ENCODE results near the gene STK32B.

The STK32B gene

GRCh38 chr4:5473125-5473524 is 421.8 kb downstream of the STK32B start:
- H2AFZ ChIP-seq (ENCODE audit: low read length): no peak overlapping the region
- no peaks in the 10 kb centered on the region for H3F3A ChIP-seq (ENCODE audit: low read depth)
- TF ChIP-seq EZH2phosphoT487 (IDR thresholded peaks at IDR 0.05; ENCODE audit: borderline replicate concordance) (no peak), CTCF (conservative IDR thresholded peaks at IDR 0.05; ENCODE audit: low read length) (no peak)

GRCh38 chr4:5474756-5475155 is 423.5 kb downstream of the STK32B start:
- no peak overlapping the region for H2AFZ ChIP-seq (ENCODE audit: low read length)
- no peaks in the 10 kb centered on the region for H4K20me1 ChIP-seq (ENCODE audit: insufficient read depth, low read length, poor library complexity, severe bottlenecking)
- H3K9me3 ChIP-seq (ENCODE audit: insufficient read depth, low read depth, low read length): no peaks in the 10 kb centered on the region; the same call in 1 of the 2 replicates
- H3F3A ChIP-seq (ENCODE audit: low read depth): no peaks in the 10 kb centered on the region
- H3K79me2 ChIP-seq (ENCODE audit: insufficient read depth, low read length): no peaks in the 10 kb centered on the region
- no peaks in the 10 kb centered on the region for H3K4me1 ChIP-seq (ENCODE audit: insufficient read depth, low read length, poor library complexity, severe bottlenecking)
- H3K36me3 ChIP-seq (ENCODE audit: insufficient read depth, low read length): no peaks in the 10 kb centered on the region
- no peak overlapping the region for H3K9ac ChIP-seq (ENCODE audit: low read depth, low read length, poor library complexity, severe bottlenecking)
- H3K4me2 ChIP-seq (ENCODE audit: low read depth, low read length, poor library complexity, severe bottlenecking): no peak overlapping the region
- TF ChIP-seq EZH2phosphoT487 (IDR thresholded peaks at IDR 0.05; ENCODE audit: borderline replicate concordance) (no peak), CTCF (conservative IDR thresholded peaks at IDR 0.05; ENCODE audit: low read length) (no peak)
- no peaks in the 10 kb centered on the region for H3K9me2 ChIP-seq (replicated peaks; ENCODE audit: low read depth, low read length)
- H3K27me3 ChIP-seq (ENCODE audit: insufficient read depth, low read length, poor library complexity, severe bottlenecking): no peaks in the 10 kb centered on the region
- no peak overlapping the region for H3K4me3 ChIP-seq (ENCODE audit: low read length, poor library complexity, severe bottlenecking)

More at GRCh38 chr4:5473125-5473524, 421.8 kb downstream of the STK32B start:
- no peak overlapping the region for H3K4me3 ChIP-seq (ENCODE audit: low read length, poor library complexity, severe bottlenecking)
- no peak overlapping the region for H3K4me2 ChIP-seq (ENCODE audit: low read depth, low read length, poor library complexity, severe bottlenecking)
- no peaks in the 10 kb centered on the region for H3K79me2 ChIP-seq (ENCODE audit: insufficient read depth, low read length)
- no peaks in the 10 kb centered on the region for H3K36me3 ChIP-seq (ENCODE audit: insufficient read depth, low read length)
- no peaks in the 10 kb centered on the region for H3K27me3 ChIP-seq (ENCODE audit: insufficient read depth, low read length, poor library complexity, severe bottlenecking)
- peaks cover 3% of the 10 kb centered on the region; the same call in 1 of the 2 replicates for H3K9me3 ChIP-seq (ENCODE audit: insufficient read depth, low read depth, low read length)
- no peaks in the 10 kb centered on the region for H3K4me1 ChIP-seq (ENCODE audit: insufficient read depth, low read length, poor library complexity, severe bottlenecking)
- no peak overlapping the region for H3K9ac ChIP-seq (ENCODE audit: low read depth, low read length, poor library complexity, severe bottlenecking)
- no peaks in the 10 kb centered on the region for H4K20me1 ChIP-seq (ENCODE audit: insufficient read depth, low read length, poor library complexity, severe bottlenecking)
- no peaks in the 10 kb centered on the region for H3K9me2 ChIP-seq (replicated peaks; ENCODE audit: low read depth, low read length)

- H3K4me3 ChIP-seq (ENCODE audit: low read length, poor library complexity, severe bottlenecking): no peak overlapping the region
- no peaks in the 10 kb centered on the region for H3K36me3 ChIP-seq (ENCODE audit: insufficient read depth, low read length)
- H3K9ac ChIP-seq (ENCODE audit: low read depth, low read length, poor library complexity, severe bottlenecking): no peak overlapping the region
- no peaks in the 10 kb centered on the region for H3K9me2 ChIP-seq (replicated peaks; ENCODE audit: low read depth, low read length)
- TF ChIP-seq EZH2phosphoT487 (IDR thresholded peaks at IDR 0.05; ENCODE audit: borderline replicate concordance) (no peak), CTCF (conservative IDR thresholded peaks at IDR 0.05; ENCODE audit: low read length) (no peak)
- H3K9me3 ChIP-seq (ENCODE audit: insufficient read depth, low read depth, low read length): no peaks in the 10 kb centered on the region
- H3K27me3 ChIP-seq (ENCODE audit: insufficient read depth, low read length, poor library complexity, severe bottlenecking): no peaks in the 10 kb centered on the region
- H3K4me1 ChIP-seq (ENCODE audit: insufficient read depth, low read length, poor library complexity, severe bottlenecking): no peaks in the 10 kb centered on the region
- no peak overlapping the region for H2AFZ ChIP-seq (ENCODE audit: low read length)
- no peaks in the 10 kb centered on the region for H4K20me1 ChIP-seq (ENCODE audit: insufficient read depth, low read length, poor library complexity, severe bottlenecking)
- no peak overlapping the region for H3K4me2 ChIP-seq (ENCODE audit: low read depth, low read length, poor library complexity, severe bottlenecking)
- no peaks in the 10 kb centered on the region for H3K79me2 ChIP-seq (ENCODE audit: insufficient read depth, low read length)
- H3F3A ChIP-seq (ENCODE audit: low read depth): no peaks in the 10 kb centered on the region
These were observed 426.3 kb downstream of the STK32B start for GRCh38 chr4:5477613-5478012.

Data from Loucy (cell line).